AG04450 (cell line): ENCODE data around the gene VAV1. TPM values are rescaled to one million over a fixed set of nuclear protein-coding genes. Genes with fewer than 3 reads are reported as not detected.

Experiments used
- CTCF ChIA-PET: fragments of 300-600, 350-600 bp; formaldehyde crosslinking; extraction: SDS; loops from one replicate; lab custom pipeline; 2022; ENCODE audit warnings: antibody characterized with exemption, inconsistent platforms; lab: Charles Lee
- POLR2A ChIA-PET: fragments of 350-600 bp; formaldehyde crosslinking; extraction: SDS; loops from one replicate; lab custom pipeline; 2021; ENCODE audit warnings: antibody characterized with exemption, inconsistent platforms; lab: Yijun Ruan, JAX
- DNase-seq: peaks from one replicate; pipeline ENCODE4 v3.0.0-alpha.2; 2011; ENCODE audit warnings: low read depth, low spot score
- H3K27ac ChIP-seq: one replicate; pipeline ENCODE4 v1.5.1; 2012; ENCODE audit warnings: low read depth, low read length, control low read depth
- H3K27me3 ChIP-seq: one replicate; pipeline ENCODE4 v1.6.0; 2012; ENCODE audit warnings: low read length; ENCODE audit not compliant: control insufficient read depth, insufficient read depth
- H3K4me3 ChIP-seq: 2 replicates; pipeline ENCODE4 v1.5.1; 2011; ENCODE audit warnings: mild to moderate bottlenecking, low read depth, low read length, control low read depth
- H3K9me3 ChIP-seq: 2 replicates; pipeline ENCODE4 v1.5.1; 2012; ENCODE audit warnings: low read length; ENCODE audit not compliant: control insufficient read depth, insufficient read depth
- CTCF ChIP-seq: IDR thresholded peaks from 2 replicates; pipeline ENCODE4 v1.5.1; 2011; ENCODE audit warnings: low read depth, low read length, control low read depth, inconsistent platforms
- polyA plus RNA-seq: library from polyadenylated mRNA; depleted of rRNA; stranded (reverse); fragments of >200 nt; gene quantifications from 2 replicates; pipeline ENCODE4 v1.2.3, GENCODE V29; 2011

Gene VAV1
- polyA plus RNA-seq, 1 experiment, result not detected

- H3K4me3 ChIP-seq, result no peak overlapping the region
- H3K9me3 ChIP-seq, result no peaks in the 10 kb centered on the region; the same call in 1 of the 2 replicates
- DNase-seq, result no peak
- no peak for TF ChIP-seq CTCF
- H3K27me3 ChIP-seq, result no peaks in the 10 kb centered on the region
- ChIA-PET POLR2A (no interaction called here), CTCF (no interaction called here)
- no peak overlapping the region for H3K27ac ChIP-seq
These were observed 38.3 kb upstream of the VAV1 start for GRCh38 chr19:6734096-6734696.

DNA sequence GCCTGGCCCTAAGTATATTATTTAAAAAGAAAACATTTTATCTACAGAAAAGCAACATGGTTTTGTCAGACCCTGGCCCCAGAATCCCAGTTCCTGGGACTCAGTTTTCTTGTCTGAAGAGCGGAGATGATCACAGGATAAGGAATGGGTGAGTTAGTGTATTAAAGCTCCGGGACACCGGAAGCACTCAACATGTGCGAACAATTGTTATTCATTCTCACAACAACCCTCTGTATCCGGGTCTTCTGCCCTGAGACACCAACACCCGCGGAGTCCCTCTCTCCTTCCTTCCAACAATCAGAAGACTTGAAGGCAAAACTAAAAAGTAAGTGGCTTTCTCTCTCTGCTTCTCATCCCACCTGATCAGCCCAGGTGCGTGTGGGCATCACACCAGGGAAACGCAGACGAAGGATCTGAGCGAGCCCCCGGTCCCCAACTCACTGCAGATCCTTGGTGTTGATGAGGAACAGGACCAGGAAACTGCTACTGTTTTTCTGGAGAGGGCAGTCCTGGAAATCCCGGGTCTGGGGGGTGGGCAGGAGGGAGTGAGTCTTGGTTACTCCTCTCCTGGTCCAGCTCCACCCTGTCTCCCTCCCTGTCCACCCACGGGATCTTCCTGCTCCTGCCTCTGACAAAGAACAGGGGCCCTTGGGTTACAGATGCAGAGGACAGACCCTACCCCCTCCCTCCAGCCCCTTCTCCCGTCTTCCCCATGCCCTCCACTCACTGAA lies 37.2 kb upstream of the VAV1 start:
- no peak for DNase-seq
- Histone ChIP-seq H3K9me3 (no peaks in the 10 kb centered on the region; the same call in 1 of the 2 replicates), H3K27me3 (no peaks in the 10 kb centered on the region), H3K4me3 (peak overlapping the region; percentile 81; the same call in 1 of the 2 replicates), H3K27ac (no peak overlapping the region)
- TF ChIP-seq CTCF, result no peak
- POLR2A ChIA-PET, result no interaction called here
- CTCF ChIA-PET, result interaction anchor here (1.0 to 1.9 kb wide), 3 partner anchors 9 to 128 kb away, joined by 4 to 7 read pairs (median 6); no protein-coding TSS in a partner anchor

DNA sequence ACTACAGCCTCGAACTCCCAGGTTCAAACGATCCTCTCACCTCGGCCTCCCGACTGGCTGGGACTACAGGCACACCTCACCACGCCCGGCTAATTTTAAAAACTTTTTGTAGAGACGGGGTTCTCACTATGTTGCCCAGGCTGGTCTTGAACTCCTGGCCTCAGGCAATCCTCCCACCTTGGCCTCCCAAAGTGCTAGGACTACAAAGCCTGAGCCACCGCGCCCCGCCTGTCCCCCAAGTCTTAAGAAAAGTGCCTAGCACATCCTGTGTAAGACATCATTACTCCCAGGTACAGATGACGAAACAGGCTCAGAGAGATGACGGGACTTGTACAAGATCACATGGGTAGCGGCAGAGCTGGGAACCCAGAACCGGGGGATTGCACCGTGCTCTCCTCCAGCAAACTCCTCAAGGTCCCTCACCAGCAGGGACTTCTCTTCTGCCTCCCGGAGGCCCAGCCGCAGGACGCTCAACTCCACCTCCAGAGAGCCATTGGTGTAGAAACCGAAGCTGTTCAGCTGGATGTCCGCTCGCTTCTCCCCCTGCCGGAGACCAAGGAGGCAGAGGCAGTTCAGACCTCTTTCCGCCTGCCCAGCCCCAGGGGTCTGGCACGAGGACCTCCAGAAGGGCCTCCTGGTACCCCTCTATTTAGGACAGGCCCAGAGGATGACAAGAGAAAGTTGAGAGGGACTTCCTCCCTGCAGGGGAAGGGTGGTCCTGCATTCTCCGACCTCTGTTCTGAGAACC lies 36.2 kb upstream of the VAV1 start:
- ChIA-PET POLR2A (interaction anchor here (0.7 to 1.0 kb wide), 2 partner anchors 8 to 516 kb away, joined by 3 to 14 read pairs; no protein-coding TSS in a partner anchor), CTCF (interaction anchor here (0.6 to 1.9 kb wide), 9 partner anchors 8 to 220 kb away, joined by 3 to 7 read pairs (median 4); no protein-coding TSS in a partner anchor)
- H3K4me3 ChIP-seq, result peak overlapping the region; percentile 81
- no peaks in the 10 kb centered on the region for H3K27me3 ChIP-seq
- peak overlapping the region; percentile 89 for H3K27ac ChIP-seq
- H3K9me3 ChIP-seq, result no peaks in the 10 kb centered on the region; the same call in 1 of the 2 replicates
- peak; percentile 72 for DNase-seq
- peak; percentile 73 for TF ChIP-seq CTCF

- POLR2A ChIA-PET, result interaction anchor here (0.7 to 1.0 kb wide), 2 partner anchors 9 to 517 kb away, joined by 3 to 14 read pairs; no protein-coding TSS in a partner anchor
- Histone ChIP-seq H3K4me3 (peak overlapping the region; percentile 81), H3K27me3 (no peaks in the 10 kb centered on the region), H3K27ac (peak overlapping the region; percentile 89), H3K9me3 (no peaks in the 10 kb centered on the region; the same call in 1 of the 2 replicates)
- no peak for TF ChIP-seq CTCF
- DNase-seq, result no peak
- CTCF ChIA-PET, result interaction anchor here (0.6 to 2.7 kb wide), 12 partner anchors 9 to 221 kb away, joined by 3 to 33 read pairs (median 4); no protein-coding TSS in a partner anchor
These were observed 35.6 kb upstream of the VAV1 start for GRCh38 chr19:6736917-6737283.
